Nephron (organoid): Measurements from ENCODE around the gene TINAG.

ENCODE experiments used
- H3K27ac Mint-ChIP-seq, 3 experiments: 2 replicates each; pipeline ENCODE4 v1.8.0; 2020; ENCODE audit warnings: mixed read lengths in 3 of 3, mild to moderate bottlenecking in 2 of 3, moderate library complexity in 1 of 3
- H3K27me3 Mint-ChIP-seq: 2 replicates; pipeline ENCODE4 v1.8.0; 2021; ENCODE audit warnings: low read depth, mild to moderate bottlenecking, moderate library complexity, mixed read lengths
- H3K36me3 Mint-ChIP-seq: 2 replicates; pipeline ENCODE4 v1.8.0; 2020; ENCODE audit warnings: low read depth, mixed read lengths
- H3K4me1 Mint-ChIP-seq: 2 replicates; pipeline ENCODE4 v1.8.0; 2020; ENCODE audit warnings: mixed read lengths
- H3K4me3 Mint-ChIP-seq, 3 experiments: 2 replicates each; pipeline ENCODE4 v1.8.0; 2020; ENCODE audit warnings: mild to moderate bottlenecking in 3 of 3, mixed read lengths in 3 of 3, moderate library complexity in 2 of 3
- H3K9me3 Mint-ChIP-seq: 2 replicates; pipeline ENCODE4 v1.8.0; 2020; ENCODE audit warnings: mixed read lengths
- CTCF ChIP-seq, 3 experiments: fragments of 200-600 bp; sonication (generic); IDR thresholded peaks; one replicate each; pipeline ENCODE4 v1.5.0; 2021; ENCODE audit warnings: antibody characterized with exemption in 3 of 3; ENCODE audit not compliant: unreplicated experiment in 3 of 3

Gene TINAG

GRCh38 chr6:54404791-54405190 is 96.5 kb downstream of the TINAG start:
- Mint-ChIP-seq H3K36me3 (no peaks in the 10 kb centered on the region), H3K4me1 (no peaks in the 10 kb centered on the region), H3K27me3 (peaks cover 4% of the 10 kb centered on the region), H3K4me3 (no peak overlapping the region), H3K27ac (peak overlapping the region in 1 of 3 experiments; percentile 54), H3K9me3 (peaks cover 2% of the 10 kb centered on the region)
- TF ChIP-seq CTCF (IDR thresholded peaks at IDR 0.05; ENCODE audit: unreplicated experiment in 3 of 3) = no peak

DNA sequence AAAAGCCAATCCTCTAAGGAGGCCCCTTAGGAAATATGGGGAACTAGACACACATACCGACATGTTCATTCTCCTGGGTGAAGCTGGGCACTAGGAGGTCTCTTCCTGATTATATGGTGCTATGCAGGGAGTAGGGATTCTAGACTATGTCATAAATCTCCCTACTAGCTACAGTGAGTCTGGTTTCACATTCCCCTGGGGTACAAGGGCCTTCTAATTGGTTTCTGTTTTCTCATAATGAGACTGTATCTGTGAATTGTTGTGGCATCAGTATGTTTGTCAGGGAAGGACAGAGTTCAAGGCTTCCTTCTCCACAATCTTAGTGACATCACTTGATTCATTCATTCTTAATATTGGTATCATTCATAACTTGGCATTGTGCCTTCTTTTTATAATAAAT is 103.5 kb downstream of the TINAG start:
- H3K4me3 Mint-ChIP-seq = no peak overlapping the region
- H3K36me3 Mint-ChIP-seq = no peaks in the 10 kb centered on the region
- H3K9me3 Mint-ChIP-seq = peaks cover 2% of the 10 kb centered on the region
- H3K27ac Mint-ChIP-seq = no peak overlapping the region
- no peaks in the 10 kb centered on the region for H3K4me1 Mint-ChIP-seq
- no peak for TF ChIP-seq CTCF (IDR thresholded peaks at IDR 0.05; ENCODE audit: unreplicated experiment in 3 of 3)
- H3K27me3 Mint-ChIP-seq = no peaks in the 10 kb centered on the region

GRCh38 chr6:54415517-54415916 is 107.3 kb downstream of the TINAG start:
- TF ChIP-seq CTCF (IDR thresholded peaks at IDR 0.05; ENCODE audit: unreplicated experiment in 3 of 3) = no peak
- H3K4me3 Mint-ChIP-seq = no peak overlapping the region
- H3K9me3 Mint-ChIP-seq = peaks cover 8% of the 10 kb centered on the region
- no peaks in the 10 kb centered on the region for H3K4me1 Mint-ChIP-seq
- no peaks in the 10 kb centered on the region for H3K36me3 Mint-ChIP-seq
- no peak overlapping the region for H3K27ac Mint-ChIP-seq
- H3K27me3 Mint-ChIP-seq = no peaks in the 10 kb centered on the region

DNA sequence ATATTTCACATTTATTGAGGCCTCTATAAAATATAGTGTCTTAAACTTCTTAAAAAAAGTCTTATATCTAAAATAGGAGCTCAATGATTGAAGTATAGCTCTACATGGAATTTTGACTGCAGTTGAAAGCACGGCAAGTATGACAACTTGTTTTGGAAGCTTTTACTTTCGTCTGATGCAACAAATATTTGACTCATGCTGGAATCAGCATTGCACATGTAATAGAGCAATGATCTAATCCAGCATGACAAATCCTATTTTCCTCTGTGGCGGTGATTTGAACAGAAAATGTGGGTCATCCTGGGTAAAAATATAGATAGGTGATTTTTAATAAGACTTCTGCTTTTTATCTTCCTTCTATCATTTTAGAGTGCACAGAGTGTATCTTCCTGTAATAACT is 111.6 kb downstream of the TINAG start:
- Mint-ChIP-seq H3K9me3 (peaks cover 10% of the 10 kb centered on the region), H3K36me3 (no peaks in the 10 kb centered on the region), H3K4me3 (no peak overlapping the region), H3K4me1 (no peaks in the 10 kb centered on the region), H3K27me3 (no peaks in the 10 kb centered on the region), H3K27ac (no peak overlapping the region)
- no peak for TF ChIP-seq CTCF (IDR thresholded peaks at IDR 0.05; ENCODE audit: unreplicated experiment in 3 of 3)

DNA sequence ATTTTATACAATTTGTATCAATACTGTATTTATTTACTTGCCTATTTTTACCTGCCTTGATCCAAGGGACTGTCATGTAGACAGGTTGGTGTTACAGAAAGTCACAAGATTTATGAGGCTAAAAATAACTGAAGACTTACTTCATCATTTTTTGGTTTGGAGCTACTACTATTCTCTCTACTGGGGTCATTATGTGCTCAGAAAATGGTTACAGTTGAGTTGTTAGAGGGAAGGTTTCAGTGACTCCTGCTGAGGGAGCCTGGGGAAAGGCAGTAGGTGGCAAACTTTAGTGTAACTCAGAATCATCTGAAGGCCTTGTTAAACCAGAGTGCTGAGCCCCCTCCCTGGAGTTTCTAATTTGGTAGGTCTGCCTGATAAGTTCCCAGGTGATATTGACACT is 118.8 kb downstream of the TINAG start:
- Mint-ChIP-seq H3K9me3 (peaks cover 2% of the 10 kb centered on the region), H3K36me3 (no peaks in the 10 kb centered on the region), H3K4me1 (peaks cover 7% of the 10 kb centered on the region), H3K4me3 (no peak overlapping the region), H3K27me3 (no peaks in the 10 kb centered on the region), H3K27ac (peak overlapping the region in 2 of 3 experiments; percentile 18 to 81)
- TF ChIP-seq CTCF (IDR thresholded peaks at IDR 0.05; ENCODE audit: unreplicated experiment in 3 of 3) = no peak

- no peak for TF ChIP-seq CTCF (IDR thresholded peaks at IDR 0.05; ENCODE audit: unreplicated experiment in 3 of 3)
- Mint-ChIP-seq H3K4me1 (peaks cover 7% of the 10 kb centered on the region), H3K27me3 (no peaks in the 10 kb centered on the region), H3K27ac (peak overlapping the region in 2 of 3 experiments; percentile 18 to 81), H3K36me3 (no peaks in the 10 kb centered on the region), H3K4me3 (no peak overlapping the region), H3K9me3 (peaks cover 1% of the 10 kb centered on the region)
Observed at GRCh38 chr6:54427396-54427937, 119.2 kb downstream of the TINAG start.
